OCI-LY3 (cell line): ENCODE results near the gene LDLRAD4.

Source experiments
- H2AFZ ChIP-seq: fragments of 200-600, 300-600 bp; shearing (Covaris generic); 2 replicates; pipeline ENCODE4 v1.6.0; 2014; ENCODE audit warnings: antibody characterized with exemption, low read depth, low read length
- H3K27ac ChIP-seq: fragments of 200-600, 300-600 bp; sonication (generic); 2 replicates; pipeline ENCODE4 v1.5.1; 2014; ENCODE audit warnings: mild to moderate bottlenecking, low read length, moderate library complexity, mixed read lengths
- H3K27me3 ChIP-seq: fragments of 200-600, 300-600 bp; sonication (generic); 2 replicates; pipeline ENCODE4 v1.6.1; 2014; ENCODE audit warnings: low read depth, low read length, mixed read lengths
- H3K36me3 ChIP-seq: fragments of 200-600, 300-600 bp; sonication (generic); replicated peaks from 2 replicates; pipeline ENCODE3; 2014; ENCODE audit warnings: low read depth, low read length, mixed read lengths
- H3K4me1 ChIP-seq: fragments of 300-600, 200-600 bp; sonication (generic); 2 replicates; pipeline ENCODE4 v1.6.1; 2014; ENCODE audit warnings: low read length, mixed read lengths
- H3K4me2 ChIP-seq: fragments of 200-600, 300-600 bp; sonication (generic); 2 replicates; pipeline ENCODE4 v1.6.1; 2014; ENCODE audit warnings: low read length, mixed read lengths
- H3K4me3 ChIP-seq: fragments of 300-600, 200-600 bp; sonication (generic); 2 replicates; pipeline ENCODE4 v1.5.1; 2014; ENCODE audit warnings: antibody characterized with exemption, mild to moderate bottlenecking, low read length, moderate library complexity
- H3K79me2 ChIP-seq: fragments of 300-600, 200-600 bp; shearing (Covaris generic); 2 replicates; pipeline ENCODE4 v1.6.1; 2014; ENCODE audit warnings: mild to moderate bottlenecking, low read length, mixed read lengths
- H3K9ac ChIP-seq: fragments of 300-600, 200-600 bp; shearing (Covaris generic); 2 replicates; pipeline ENCODE4 v1.6.0; 2014; ENCODE audit warnings: mild to moderate bottlenecking, low read length, moderate library complexity
- H3K9me3 ChIP-seq: fragments of 200-600, 300-600 bp; shearing (Covaris generic); 2 replicates; pipeline ENCODE4 v1.6.1; 2014; ENCODE audit warnings: low read length, mixed read lengths; ENCODE audit not compliant: insufficient read depth
- H4K20me1 ChIP-seq: fragments of 200-600, 300-600 bp; sonication (generic); 2 replicates; pipeline ENCODE4 v1.6.1; 2016; ENCODE audit warnings: low read length, mixed read lengths; ENCODE audit not compliant: insufficient read depth
- EZH2phosphoT487 ChIP-seq: fragments of 200-600 bp; shearing (Covaris generic); IDR thresholded peaks from 2 replicates; pipeline ENCODE4 v1.6.1; 2018; ENCODE audit warnings: antibody characterized with exemption, mixed run types, low read depth
- TF ChIP-seq, protein P1 (sequence below): fragments of 200-600, 300-600 bp; sonication (generic); IDR thresholded peaks from 2 replicates; pipeline ENCODE4 v1.5.1; 2014; ENCODE audit warnings: antibody characterized with exemption, low read length, low read depth

The LDLRAD4 gene

DNA sequence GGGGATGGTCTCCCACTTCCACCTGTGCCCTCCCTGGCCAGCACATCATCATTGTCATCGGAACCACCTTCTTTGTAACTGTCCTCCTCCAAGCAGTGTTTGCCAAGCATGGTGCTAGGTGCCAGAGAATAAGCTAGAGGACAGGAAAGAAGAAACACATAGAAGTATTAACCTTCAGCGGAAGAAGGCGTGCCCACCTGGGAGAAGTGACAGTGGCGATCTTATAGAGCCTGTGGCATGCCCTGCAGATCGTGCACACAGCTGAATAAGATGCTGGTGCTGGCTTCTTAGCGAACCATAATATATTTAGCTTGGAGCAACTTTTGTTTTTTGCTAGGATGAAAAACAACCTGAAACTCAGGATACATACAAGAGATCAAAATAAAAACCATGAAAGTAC lies 359.8 kb downstream of the LDLRAD4 start:
- H3K4me2 ChIP-seq = peak overlapping the region; percentile 97
- H3K4me1 ChIP-seq = peaks cover 66% of the 10 kb centered on the region
- H3K36me3 ChIP-seq = no peaks in the 10 kb centered on the region
- H4K20me1 ChIP-seq = no peaks in the 10 kb centered on the region
- no peaks in the 10 kb centered on the region for H3K9me3 ChIP-seq
- H3K9ac ChIP-seq = peak overlapping the region; percentile 70
- peak overlapping the region; percentile 66 for H3K4me3 ChIP-seq
- no peaks in the 10 kb centered on the region for H3K79me2 ChIP-seq
- no peaks in the 10 kb centered on the region for H3K27me3 ChIP-seq
- no peak overlapping the region for H2AFZ ChIP-seq
- no peak for TF ChIP-seq EZH2phosphoT487
- TF ChIP-seq, protein P1, sequence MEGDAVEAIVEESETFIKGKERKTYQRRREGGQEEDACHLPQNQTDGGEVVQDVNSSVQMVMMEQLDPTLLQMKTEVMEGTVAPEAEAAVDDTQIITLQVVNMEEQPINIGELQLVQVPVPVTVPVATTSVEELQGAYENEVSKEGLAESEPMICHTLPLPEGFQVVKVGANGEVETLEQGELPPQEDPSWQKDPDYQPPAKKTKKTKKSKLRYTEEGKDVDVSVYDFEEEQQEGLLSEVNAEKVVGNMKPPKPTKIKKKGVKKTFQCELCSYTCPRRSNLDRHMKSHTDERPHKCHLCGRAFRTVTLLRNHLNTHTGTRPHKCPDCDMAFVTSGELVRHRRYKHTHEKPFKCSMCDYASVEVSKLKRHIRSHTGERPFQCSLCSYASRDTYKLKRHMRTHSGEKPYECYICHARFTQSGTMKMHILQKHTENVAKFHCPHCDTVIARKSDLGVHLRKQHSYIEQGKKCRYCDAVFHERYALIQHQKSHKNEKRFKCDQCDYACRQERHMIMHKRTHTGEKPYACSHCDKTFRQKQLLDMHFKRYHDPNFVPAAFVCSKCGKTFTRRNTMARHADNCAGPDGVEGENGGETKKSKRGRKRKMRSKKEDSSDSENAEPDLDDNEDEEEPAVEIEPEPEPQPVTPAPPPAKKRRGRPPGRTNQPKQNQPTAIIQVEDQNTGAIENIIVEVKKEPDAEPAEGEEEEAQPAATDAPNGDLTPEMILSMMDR = no peak
- peak overlapping the region; percentile 99 for H3K27ac ChIP-seq

DNA sequence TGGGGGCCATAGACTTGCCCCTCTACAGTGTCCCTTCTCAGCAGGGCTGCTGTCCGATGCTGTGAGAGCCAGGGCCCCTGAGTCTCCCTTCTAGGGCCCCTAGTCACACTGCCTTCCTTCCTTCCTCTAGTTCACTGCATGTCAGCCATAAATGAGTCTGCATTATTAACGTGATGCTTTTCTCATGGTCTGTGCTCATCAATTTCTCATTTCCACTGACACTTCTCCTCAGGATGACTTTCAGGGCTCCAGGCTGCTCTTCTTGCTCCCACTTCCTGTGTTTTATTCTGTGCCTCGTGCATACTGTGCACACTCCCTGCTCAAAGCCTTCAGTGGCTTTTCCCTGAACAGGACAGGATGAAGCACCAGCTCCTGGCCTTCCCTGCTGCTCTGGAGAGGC lies 361.3 kb downstream of the LDLRAD4 start:
- peaks cover 81% of the 10 kb centered on the region for H3K4me1 ChIP-seq
- 0 out of 2 replicates have a peak overlapping the region, but pooled peaks have one; percentile 16 for H2AFZ ChIP-seq
- no peaks in the 10 kb centered on the region for H3K36me3 ChIP-seq
- H3K9me3 ChIP-seq = no peaks in the 10 kb centered on the region
- TF ChIP-seq, protein P1 = no peak
- TF ChIP-seq EZH2phosphoT487 = no peak
- H3K9ac ChIP-seq = peak overlapping the region; percentile 62
- peak overlapping the region; percentile 13; the same call in 1 of the 2 replicates for H3K4me3 ChIP-seq
- H4K20me1 ChIP-seq = no peaks in the 10 kb centered on the region
- H3K4me2 ChIP-seq = peak overlapping the region; percentile 38
- no peaks in the 10 kb centered on the region for H3K27me3 ChIP-seq
- H3K27ac ChIP-seq = peak overlapping the region; percentile 99
- no peaks in the 10 kb centered on the region for H3K79me2 ChIP-seq

DNA sequence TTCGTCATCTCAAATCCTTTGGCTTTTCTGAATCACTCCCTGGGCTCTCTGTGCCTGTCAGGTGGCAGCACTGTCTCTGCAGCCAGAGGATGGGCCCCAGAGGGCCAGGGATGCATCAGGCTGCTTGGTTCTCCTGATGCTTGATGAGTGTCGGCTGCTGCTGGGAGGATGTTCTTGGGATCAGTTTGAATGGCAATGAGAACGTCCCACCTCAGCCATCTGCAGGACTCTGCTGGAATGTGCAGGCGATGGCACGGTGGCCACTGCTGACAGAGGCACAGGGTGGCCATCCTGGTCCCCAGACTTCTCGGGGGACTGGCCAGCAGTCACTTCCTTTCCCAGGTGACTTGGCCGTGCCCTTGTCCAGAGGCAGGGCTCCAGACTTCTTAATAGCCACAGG lies 361.8 kb downstream of the LDLRAD4 start:
- H3K4me3 ChIP-seq = no peak overlapping the region
- H4K20me1 ChIP-seq = no peaks in the 10 kb centered on the region
- H3K36me3 ChIP-seq = no peaks in the 10 kb centered on the region
- peak overlapping the region; percentile 62; the same call in 1 of the 2 replicates for H3K9ac ChIP-seq
- no peaks in the 10 kb centered on the region for H3K27me3 ChIP-seq
- H3K4me2 ChIP-seq = peak overlapping the region; percentile 38; the same call in 1 of the 2 replicates
- peak overlapping the region; percentile 99 for H3K27ac ChIP-seq
- no peak overlapping the region for H2AFZ ChIP-seq
- no peaks in the 10 kb centered on the region for H3K79me2 ChIP-seq
- TF ChIP-seq, protein P1 = no peak
- no peak for TF ChIP-seq EZH2phosphoT487
- H3K4me1 ChIP-seq = peaks cover 86% of the 10 kb centered on the region
- no peaks in the 10 kb centered on the region for H3K9me3 ChIP-seq

DNA sequence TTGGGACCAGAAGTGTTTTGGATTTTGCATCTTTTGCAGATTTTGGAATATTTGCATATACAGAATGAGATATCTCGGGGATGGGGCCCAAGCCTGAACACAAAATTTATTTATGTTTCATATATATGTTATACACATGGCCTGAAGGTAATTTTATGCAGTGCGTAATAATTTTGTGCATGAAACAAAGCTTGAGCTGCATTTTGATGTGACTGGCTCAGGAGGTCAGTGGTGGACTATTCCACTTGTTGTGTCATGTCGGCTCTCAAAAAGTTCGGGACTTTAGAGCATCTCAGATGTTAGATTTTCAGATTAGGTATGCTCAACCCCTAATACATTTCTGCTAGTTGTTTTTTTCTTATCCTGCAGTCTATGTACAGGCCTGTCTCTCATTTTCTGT lies 362.4 kb downstream of the LDLRAD4 start:
- H3K4me2 ChIP-seq = no peak overlapping the region
- no peak overlapping the region for H3K27ac ChIP-seq
- H3K9ac ChIP-seq = no peak overlapping the region
- H3K27me3 ChIP-seq = no peaks in the 10 kb centered on the region
- TF ChIP-seq, protein P1 = peak; percentile 22
- no peak for TF ChIP-seq EZH2phosphoT487
- H3K36me3 ChIP-seq = no peaks in the 10 kb centered on the region
- peaks cover 86% of the 10 kb centered on the region for H3K4me1 ChIP-seq
- no peaks in the 10 kb centered on the region for H4K20me1 ChIP-seq
- no peaks in the 10 kb centered on the region for H3K79me2 ChIP-seq
- no peak overlapping the region for H2AFZ ChIP-seq
- no peaks in the 10 kb centered on the region for H3K9me3 ChIP-seq
- no peak overlapping the region for H3K4me3 ChIP-seq
